LNCAP (cell line): ENCODE data around the gene CDH13.

Experiments
- CTCF ChIP-seq: fragments of 450-650 bp; IDR thresholded peaks from 2 replicates; pipeline ENCODE4 v1.5.1; 2017; ENCODE audit warnings: mild to moderate bottlenecking

The CDH13 gene

GRCh38 chr16:82773018-82773417 is 146.2 kb downstream of the CDH13 start:
- TF ChIP-seq CTCF: no peak

GRCh38 chr16:82776470-82777146 is 149.8 kb downstream of the CDH13 start:
- no peak for TF ChIP-seq CTCF

GRCh38 chr16:82782715-82783251 is 156.0 kb downstream of the CDH13 start:
- TF ChIP-seq CTCF: no peak

GRCh38 chr16:82783933-82784572 is 157.3 kb downstream of the CDH13 start:
- TF ChIP-seq CTCF: no peak

GRCh38 chr16:82784573-82784968 is 157.8 kb downstream of the CDH13 start:
- TF ChIP-seq CTCF: no peak

- no peak for TF ChIP-seq CTCF
Measured at GRCh38 chr16:82788225-82788624, 161.5 kb downstream of the CDH13 start.

GRCh38 chr16:82788919-82789318 is 162.2 kb downstream of the CDH13 start:
- TF ChIP-seq CTCF: no peak
